Measurements from ENCODE around the gene S100B.

Gene S100B

GRCh38 chr21:46561445-46562090 is 43.3 kb downstream of the S100B start:
- FAIRE-seq = no peak
- DNase-seq (ENCODE audit: low spot score) = no peak

DNA sequence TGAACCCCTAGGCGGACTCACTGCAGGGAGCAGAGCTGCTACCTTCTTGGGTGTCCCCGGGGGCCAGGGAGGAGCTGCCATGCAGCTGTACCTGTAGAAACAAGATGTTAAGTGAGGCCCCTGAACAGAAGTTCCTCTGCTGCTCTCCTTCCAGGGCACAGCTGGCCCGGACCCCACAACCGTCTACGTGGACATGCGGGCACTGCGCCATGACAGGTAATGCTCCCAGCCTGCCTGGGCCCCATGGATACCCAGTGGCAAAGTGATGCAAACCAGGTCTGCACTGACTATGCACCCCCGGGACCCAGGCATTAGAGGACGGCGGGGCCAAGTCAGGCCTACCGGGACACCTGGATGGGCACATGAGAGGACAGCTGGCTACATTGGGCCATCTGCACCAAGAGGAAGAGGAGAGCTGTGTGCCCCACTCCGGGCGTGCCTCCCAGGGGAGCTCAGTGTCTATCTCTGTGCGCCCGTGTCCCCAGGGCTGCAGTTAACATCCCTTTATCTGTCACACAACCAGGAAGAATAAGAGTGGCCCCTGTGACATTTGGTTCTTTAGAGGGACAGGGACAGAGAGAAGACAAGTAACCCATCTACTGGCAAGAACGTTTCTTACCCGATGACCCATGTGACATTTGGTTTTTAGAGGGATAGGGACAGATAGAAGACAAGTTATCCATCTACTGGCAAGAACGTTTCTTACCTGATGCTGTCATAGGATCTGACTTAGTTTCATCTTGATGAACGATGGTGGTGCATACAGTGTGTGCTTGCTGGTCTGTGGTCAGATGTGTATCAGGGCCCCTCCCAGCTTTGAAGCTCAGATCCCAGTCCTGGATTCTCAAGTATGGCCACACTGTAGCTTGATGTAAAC is 44.1 kb downstream of the S100B start:
- FAIRE-seq (no peak), DNase-seq (ENCODE audit: low spot score) (no peak)

DNA sequence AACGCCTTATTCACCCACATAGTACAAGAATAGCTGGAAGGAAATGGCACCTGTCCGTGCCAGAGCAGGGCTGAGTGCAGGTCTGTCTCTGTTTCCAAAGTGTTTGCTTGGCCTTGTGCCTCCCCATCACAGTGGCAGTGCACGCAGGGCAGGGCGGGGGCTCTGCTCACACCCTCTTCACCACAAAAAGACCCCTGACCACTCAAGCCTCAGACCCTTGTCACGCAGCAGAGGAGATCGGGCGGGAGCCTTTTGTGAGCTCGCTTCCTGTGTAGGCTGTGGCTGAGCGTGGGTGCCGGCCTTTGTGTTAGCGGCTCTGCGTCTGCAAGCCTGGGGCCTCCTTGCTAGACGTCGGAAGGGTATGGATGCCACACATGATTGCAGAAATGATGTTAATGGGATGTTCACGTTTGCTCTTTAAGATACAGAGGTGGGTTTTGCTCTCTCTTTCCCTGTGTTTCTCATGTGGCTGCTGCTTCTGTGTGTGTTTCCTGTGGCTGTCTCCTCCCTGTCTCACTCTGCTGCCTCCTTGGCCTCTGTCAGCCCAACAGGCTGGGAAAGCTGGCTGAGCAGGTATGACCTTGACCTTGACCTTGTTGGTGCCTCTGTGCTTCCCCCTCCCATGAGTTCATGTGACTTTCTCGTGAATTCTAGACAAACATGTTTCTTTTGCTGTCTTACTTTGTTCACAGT is 45.4 kb downstream of the S100B start:
- no peak for FAIRE-seq
- no peak for DNase-seq (ENCODE audit: low spot score)

DNA sequence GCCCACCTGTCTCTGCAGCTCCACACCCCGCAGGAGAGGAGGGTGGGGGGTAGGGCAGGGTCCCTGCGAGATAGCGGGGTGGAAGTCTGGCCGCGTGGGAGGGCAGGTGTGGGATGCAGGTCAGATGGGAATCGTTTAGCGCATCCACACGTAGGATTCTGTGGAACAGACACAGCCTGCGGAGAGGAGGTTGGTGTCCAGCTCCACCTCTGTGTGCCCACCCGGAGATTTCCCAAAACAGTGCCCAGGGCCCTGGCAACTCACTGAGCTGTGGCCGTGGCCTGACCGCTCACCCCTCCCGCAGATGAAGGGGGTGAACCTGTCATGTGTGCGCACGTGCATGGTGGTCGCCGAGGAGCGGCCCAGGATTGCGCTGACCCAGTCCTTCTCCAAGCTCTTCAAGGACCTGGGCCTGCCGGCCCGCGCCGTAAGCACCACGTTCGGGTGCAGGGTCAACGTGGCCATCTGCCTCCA is 46.9 kb downstream of the S100B start:
- DNase-seq (ENCODE audit: low spot score) = no peak
- no peak for FAIRE-seq

DNA sequence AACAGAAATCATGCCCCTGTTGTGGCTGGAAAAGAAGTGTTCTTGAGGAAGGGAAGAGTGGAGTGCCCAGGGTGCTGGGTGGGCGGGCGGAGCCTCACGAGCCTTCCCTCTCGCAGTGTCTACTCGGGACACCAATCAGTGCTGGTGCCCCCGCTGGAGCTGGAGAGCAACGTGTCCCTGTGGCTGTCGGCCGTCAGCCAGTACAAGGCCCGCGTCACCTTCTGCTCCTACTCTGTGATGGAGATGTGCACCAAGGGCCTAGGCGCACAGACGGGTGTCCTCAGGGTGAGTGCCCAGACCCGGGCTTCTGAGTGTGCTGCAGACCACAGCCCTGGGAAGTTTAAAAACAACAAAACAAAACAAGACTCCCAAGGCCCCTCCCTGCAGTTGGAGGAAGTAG is 47.4 kb downstream of the S100B start:
- FAIRE-seq = no peak
- DNase-seq (ENCODE audit: low spot score) = no peak

- DNase-seq (ENCODE audit: low spot score) = no peak
- no peak for FAIRE-seq
Measured at GRCh38 chr21:46556802-46557201, 48.1 kb downstream of the S100B start.

DNA sequence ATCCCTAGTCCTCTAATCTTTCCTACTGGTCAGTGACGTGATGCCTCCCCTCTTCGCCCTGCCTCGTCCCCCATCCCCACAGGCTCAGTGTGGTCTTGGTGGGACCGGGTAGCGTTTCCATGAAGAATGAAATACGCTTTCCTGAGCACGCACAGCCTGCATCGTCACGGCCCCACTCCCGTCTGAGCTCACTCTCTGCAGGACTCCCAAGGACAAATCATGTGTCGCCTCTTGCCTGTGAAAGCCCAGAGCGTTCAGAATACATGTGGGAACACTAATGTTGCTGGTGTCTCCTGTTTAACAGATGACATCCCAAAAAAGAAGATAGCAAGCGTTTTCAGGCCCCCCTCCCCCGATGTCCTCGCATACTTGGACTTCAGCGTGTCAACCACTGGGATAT is 49.2 kb downstream of the S100B start:
- DNase-seq (ENCODE audit: low spot score) (no peak), FAIRE-seq (no peak)

- DNase-seq (ENCODE audit: low spot score) (no peak), FAIRE-seq (no peak)
Measured at GRCh38 chr21:46555225-46555617, 49.7 kb downstream of the S100B start.

- DNase-seq (ENCODE audit: low spot score) (no peak), FAIRE-seq (no peak)
Measured at GRCh38 chr21:46554431-46555224, 50.3 kb downstream of the S100B start.

- no peak for DNase-seq (ENCODE audit: low spot score)
- no peak for FAIRE-seq
Measured at GRCh38 chr21:46553993-46554392, 50.9 kb downstream of the S100B start.

DNA sequence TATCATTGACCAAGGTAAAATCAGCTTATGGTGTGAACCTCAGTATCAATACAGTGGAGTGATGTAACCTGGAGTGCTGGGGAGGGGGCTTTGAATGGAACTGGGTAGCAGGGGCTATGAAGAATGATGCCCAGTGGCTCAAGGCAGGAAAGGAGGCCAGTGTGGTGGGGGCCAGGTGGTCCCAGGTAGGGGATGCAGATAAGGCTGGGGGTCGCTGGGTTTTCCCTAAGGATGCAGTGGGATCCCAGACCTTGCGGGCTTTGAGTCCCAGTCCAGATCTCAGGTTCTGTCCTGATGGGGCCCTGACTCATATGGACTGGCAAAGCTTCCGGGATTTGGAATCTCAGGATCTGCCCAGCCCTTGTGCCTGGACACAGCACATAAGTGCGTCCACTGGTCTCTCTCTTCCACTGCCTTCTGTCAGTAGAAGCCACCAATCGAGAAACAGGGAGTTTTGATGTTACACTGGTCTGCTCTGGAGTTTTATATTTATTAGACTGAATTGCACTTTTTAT is 52.0 kb downstream of the S100B start:
- DNase-seq (ENCODE audit: low spot score) (no peak), FAIRE-seq (no peak)

DNA sequence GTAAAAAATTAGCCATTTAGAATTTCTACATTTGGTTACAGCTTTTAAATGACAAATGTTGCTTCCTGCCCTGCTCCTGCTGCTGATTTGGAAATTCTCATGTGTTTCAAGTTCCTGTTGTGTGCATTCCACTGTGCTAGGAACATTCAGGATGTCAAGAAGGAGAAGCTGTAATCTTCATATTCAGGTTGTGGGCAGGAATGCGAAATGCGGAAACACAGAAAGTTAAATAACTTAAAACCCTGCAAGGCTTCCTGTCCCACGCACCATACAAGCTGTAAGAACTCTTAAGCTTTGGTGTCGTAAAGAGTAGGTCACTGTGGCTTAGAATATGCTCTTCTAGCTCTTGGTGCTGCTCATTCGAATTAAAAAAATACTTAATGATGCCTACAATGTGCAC is 52.6 kb downstream of the S100B start:
- DNase-seq (ENCODE audit: low spot score) = no peak
- FAIRE-seq = no peak

DNA sequence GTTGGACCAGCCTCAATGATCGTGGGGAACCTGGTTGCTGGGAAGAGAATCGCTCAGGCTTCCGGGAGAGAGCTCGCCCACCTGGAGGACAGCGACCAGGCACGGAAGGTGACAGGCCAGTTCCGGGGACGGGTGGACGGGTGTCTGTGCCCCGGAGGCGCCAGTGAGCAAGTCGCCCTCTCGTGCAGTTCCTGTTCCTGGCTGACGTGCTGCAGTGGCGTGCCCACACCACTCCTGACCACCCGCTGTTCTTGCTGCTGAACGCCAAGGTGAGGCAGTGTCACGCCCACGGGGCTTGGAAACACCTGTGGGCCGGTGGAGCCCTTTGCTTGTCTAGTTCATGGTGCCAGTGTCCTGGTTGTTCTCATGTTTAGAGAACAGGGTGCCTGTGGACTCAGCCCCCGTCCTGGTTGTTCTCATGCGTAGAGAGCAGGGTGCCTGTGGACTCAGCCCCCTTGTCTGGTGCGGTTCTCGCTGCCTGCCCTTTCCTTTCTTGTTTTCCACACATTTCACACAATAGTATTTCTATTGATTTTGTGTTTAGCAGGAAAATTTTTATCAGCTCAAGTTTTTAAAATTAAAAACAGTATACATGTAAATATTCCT is 53.1 kb downstream of the S100B start:
- no peak for DNase-seq (ENCODE audit: low spot score)
- no peak for FAIRE-seq

- no peak for FAIRE-seq
- no peak for DNase-seq (ENCODE audit: low spot score)
Measured at GRCh38 chr21:46550116-46550941, 54.6 kb downstream of the S100B start.

DNA sequence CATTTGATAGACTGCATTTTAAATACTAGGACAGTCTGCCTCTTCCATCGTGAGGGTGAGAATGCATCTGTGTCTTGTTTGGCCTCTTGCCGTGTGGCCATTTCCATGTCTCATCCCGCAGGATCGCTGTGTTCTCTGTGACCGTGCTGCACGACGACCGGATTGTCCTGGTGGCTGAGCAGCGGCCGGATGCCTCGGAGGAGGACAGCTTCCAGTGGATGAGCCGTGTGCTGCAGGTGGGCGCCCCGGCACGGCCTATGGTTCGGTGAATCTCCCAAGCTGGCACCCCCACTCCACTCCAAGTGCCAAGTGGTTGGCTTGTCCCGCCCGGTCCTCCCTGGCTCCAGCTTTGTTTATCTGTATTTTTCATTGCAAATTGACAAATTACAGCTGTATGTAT is 55.2 kb downstream of the S100B start:
- no peak for FAIRE-seq

More for the DNA sequence above, 55.2 kb downstream of the S100B start:
- DNase-seq (ENCODE audit: low spot score) = no peak

All from urothelium cell line (cell line).